GM12878 (cell line): ENCODE results near the gene USP34.

Experiments used
- BHLHE40 ChIP-seq, 2 experiments: fragments of 450-650 bp in 1 of 2; IDR thresholded peaks; 2 replicates each; pipeline ENCODE4 v1.6.1; 2011 to 2017; ENCODE audit warnings: low read depth in 2 of 2, borderline replicate concordance in 1 of 2, improper control_type of control experiment in 1 of 2, low read length in 1 of 2, mild to moderate bottlenecking in 1 of 2
- BRCA1 ChIP-seq: IDR thresholded peaks from 2 replicates; pipeline ENCODE4 v1.6.1; 2011; ENCODE audit warnings: low read depth, low read length, improper control_type of control experiment
- CHD4 ChIP-seq: fragments of 200-600 bp; sonication (generic); IDR thresholded peaks from 2 replicates; pipeline ENCODE4 v1.6.1; 2016; ENCODE audit warnings: mild to moderate bottlenecking
- EP300 ChIP-seq, 2 experiments: fragments of 150-350 bp in 1 of 2; IDR thresholded peaks; 2 replicates each; pipeline ENCODE4 v1.6.1; 2011 to 2012; ENCODE audit warnings: low read depth in 2 of 2, low read length in 2 of 2, borderline replicate concordance in 1 of 2, improper control_type of control experiment in 1 of 2, inconsistent platforms in 1 of 2; ENCODE audit not compliant: control insufficient read depth in 1 of 2
- LARP7 ChIP-seq: fragments of 450-650 bp; IDR thresholded peaks from 2 replicates; pipeline ENCODE4 v1.6.1; 2017; ENCODE audit warnings: mild to moderate bottlenecking
- RCOR1 ChIP-seq: conservative IDR thresholded peaks from 2 replicates; pipeline ENCODE4 v1.6.1; 2012; ENCODE audit warnings: low read depth, low read length, improper control_type of control experiment
- RFX5 ChIP-seq: IDR thresholded peaks from 2 replicates; pipeline ENCODE4 v1.6.1; 2011; ENCODE audit warnings: low read depth, low read length, improper control_type of control experiment
- SRF ChIP-seq, 2 experiments: IDR thresholded peaks; 2 replicates each; pipeline ENCODE4 v1.6.1; 2011; ENCODE audit warnings: low read depth in 2 of 2, low read length in 2 of 2, mild to moderate bottlenecking in 1 of 2, moderate library complexity in 1 of 2
- ZSCAN29 ChIP-seq: fragments of 450-650 bp; IDR thresholded peaks from 2 replicates; pipeline ENCODE4 v1.6.1; 2017; ENCODE audit warnings: mild to moderate bottlenecking, moderate library complexity
- TF ChIP-seq, protein P1 (sequence below), 3 experiments: IDR thresholded peaks in 2 of 3; conservative IDR thresholded peaks in 1 of 3; 2 replicates each; pipeline ENCODE4 v1.5.1; 2011; ENCODE audit warnings: low read depth in 3 of 3, low read length in 3 of 3, mild to moderate bottlenecking in 3 of 3, control low read depth in 2 of 3, moderate library complexity in 2 of 3, inconsistent platforms in 1 of 3, mixed read lengths in 1 of 3; ENCODE audit not compliant: control insufficient read depth in 2 of 3, insufficient read depth in 1 of 3; ENCODE audit errors: extremely low read depth in 1 of 3
- TF ChIP-seq, protein P2 (sequence below): IDR thresholded peaks from 2 replicates; pipeline ENCODE4 v1.6.1; 2012; ENCODE audit warnings: low read depth, low read length, improper control_type of control experiment
- TF ChIP-seq, protein P3 (sequence below): fragments of 450-650 bp; IDR thresholded peaks from 2 replicates; pipeline ENCODE4 v1.6.1; 2017; ENCODE audit warnings: mild to moderate bottlenecking, moderate library complexity
- TF ChIP-seq, protein P4 (sequence below): IDR thresholded peaks from 2 replicates; pipeline ENCODE4 v1.6.1; 2012; ENCODE audit warnings: mild to moderate bottlenecking, low read depth, low read length

DNA sequence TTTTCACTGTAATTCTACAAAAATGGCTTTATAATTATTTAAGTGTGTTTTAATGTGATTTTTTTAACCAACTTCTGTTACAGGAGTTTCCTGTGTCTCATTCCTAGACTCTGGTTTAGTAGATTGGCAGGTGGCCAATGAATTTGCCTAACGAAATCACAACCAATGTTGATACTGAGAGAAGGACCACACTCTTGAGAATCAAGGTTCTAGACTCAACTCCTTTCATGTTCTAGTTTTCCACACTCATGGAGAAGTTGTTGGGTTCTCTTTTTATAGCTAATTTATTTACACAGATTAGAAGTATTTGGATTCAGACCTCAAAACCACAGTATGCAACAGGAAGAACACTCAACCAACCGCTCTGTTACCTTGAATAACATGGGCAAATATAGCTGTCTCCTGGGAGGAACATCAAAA, 22.6 kb upstream of the USP34 start:
- TF ChIP-seq, protein P1, sequence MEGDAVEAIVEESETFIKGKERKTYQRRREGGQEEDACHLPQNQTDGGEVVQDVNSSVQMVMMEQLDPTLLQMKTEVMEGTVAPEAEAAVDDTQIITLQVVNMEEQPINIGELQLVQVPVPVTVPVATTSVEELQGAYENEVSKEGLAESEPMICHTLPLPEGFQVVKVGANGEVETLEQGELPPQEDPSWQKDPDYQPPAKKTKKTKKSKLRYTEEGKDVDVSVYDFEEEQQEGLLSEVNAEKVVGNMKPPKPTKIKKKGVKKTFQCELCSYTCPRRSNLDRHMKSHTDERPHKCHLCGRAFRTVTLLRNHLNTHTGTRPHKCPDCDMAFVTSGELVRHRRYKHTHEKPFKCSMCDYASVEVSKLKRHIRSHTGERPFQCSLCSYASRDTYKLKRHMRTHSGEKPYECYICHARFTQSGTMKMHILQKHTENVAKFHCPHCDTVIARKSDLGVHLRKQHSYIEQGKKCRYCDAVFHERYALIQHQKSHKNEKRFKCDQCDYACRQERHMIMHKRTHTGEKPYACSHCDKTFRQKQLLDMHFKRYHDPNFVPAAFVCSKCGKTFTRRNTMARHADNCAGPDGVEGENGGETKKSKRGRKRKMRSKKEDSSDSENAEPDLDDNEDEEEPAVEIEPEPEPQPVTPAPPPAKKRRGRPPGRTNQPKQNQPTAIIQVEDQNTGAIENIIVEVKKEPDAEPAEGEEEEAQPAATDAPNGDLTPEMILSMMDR (IDR thresholded peaks at IDR 0.05 in 2 of 3, conservative IDR thresholded peaks at IDR 0.05 in 1 of 3; ENCODE audit: control insufficient read depth in 2 of 3, extremely low read depth in 1 of 3, insufficient read depth in 1 of 3, low read depth in 3 of 3, low read length in 3 of 3): no peak
- TF ChIP-seq SRF (IDR thresholded peaks at IDR 0.05; ENCODE audit: low read depth in 2 of 2, low read length in 2 of 2) (no peak), CHD4 (no peak), RFX5 (no peak), ZSCAN29 (no peak), LARP7 (no peak), RCOR1 (no peak), BHLHE40 (IDR thresholded peaks at IDR 0.05; ENCODE audit: borderline replicate concordance in 1 of 2, low read depth in 2 of 2, low read length in 1 of 2) (no peak), BRCA1 (no peak), EP300 (IDR thresholded peaks at IDR 0.05; ENCODE audit: borderline replicate concordance in 1 of 2, control insufficient read depth in 1 of 2, low read depth in 2 of 2, low read length in 2 of 2) (no peak)
- TF ChIP-seq, protein P2, sequence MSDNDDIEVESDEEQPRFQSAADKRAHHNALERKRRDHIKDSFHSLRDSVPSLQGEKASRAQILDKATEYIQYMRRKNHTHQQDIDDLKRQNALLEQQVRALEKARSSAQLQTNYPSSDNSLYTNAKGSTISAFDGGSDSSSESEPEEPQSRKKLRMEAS: no peak
- TF ChIP-seq, protein P3, sequence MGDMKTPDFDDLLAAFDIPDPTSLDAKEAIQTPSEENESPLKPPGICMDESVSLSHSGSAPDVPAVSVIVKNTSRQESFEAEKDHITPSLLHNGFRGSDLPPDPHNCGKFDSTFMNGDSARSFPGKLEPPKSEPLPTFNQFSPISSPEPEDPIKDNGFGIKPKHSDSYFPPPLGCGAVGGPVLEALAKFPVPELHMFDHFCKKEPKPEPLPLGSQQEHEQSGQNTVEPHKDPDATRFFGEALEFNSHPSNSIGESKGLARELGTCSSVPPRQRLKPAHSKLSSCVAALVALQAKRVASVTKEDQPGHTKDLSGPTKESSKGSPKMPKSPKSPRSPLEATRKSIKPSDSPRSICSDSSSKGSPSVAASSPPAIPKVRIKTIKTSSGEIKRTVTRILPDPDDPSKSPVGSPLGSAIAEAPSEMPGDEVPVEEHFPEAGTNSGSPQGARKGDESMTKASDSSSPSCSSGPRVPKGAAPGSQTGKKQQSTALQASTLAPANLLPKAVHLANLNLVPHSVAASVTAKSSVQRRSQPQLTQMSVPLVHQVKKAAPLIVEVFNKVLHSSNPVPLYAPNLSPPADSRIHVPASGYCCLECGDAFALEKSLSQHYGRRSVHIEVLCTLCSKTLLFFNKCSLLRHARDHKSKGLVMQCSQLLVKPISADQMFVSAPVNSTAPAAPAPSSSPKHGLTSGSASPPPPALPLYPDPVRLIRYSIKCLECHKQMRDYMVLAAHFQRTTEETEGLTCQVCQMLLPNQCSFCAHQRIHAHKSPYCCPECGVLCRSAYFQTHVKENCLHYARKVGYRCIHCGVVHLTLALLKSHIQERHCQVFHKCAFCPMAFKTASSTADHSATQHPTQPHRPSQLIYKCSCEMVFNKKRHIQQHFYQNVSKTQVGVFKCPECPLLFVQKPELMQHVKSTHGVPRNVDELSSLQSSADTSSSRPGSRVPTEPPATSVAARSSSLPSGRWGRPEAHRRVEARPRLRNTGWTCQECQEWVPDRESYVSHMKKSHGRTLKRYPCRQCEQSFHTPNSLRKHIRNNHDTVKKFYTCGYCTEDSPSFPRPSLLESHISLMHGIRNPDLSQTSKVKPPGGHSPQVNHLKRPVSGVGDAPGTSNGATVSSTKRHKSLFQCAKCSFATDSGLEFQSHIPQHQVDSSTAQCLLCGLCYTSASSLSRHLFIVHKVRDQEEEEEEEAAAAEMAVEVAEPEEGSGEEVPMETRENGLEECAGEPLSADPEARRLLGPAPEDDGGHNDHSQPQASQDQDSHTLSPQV: no peak
- TF ChIP-seq, protein P4, sequence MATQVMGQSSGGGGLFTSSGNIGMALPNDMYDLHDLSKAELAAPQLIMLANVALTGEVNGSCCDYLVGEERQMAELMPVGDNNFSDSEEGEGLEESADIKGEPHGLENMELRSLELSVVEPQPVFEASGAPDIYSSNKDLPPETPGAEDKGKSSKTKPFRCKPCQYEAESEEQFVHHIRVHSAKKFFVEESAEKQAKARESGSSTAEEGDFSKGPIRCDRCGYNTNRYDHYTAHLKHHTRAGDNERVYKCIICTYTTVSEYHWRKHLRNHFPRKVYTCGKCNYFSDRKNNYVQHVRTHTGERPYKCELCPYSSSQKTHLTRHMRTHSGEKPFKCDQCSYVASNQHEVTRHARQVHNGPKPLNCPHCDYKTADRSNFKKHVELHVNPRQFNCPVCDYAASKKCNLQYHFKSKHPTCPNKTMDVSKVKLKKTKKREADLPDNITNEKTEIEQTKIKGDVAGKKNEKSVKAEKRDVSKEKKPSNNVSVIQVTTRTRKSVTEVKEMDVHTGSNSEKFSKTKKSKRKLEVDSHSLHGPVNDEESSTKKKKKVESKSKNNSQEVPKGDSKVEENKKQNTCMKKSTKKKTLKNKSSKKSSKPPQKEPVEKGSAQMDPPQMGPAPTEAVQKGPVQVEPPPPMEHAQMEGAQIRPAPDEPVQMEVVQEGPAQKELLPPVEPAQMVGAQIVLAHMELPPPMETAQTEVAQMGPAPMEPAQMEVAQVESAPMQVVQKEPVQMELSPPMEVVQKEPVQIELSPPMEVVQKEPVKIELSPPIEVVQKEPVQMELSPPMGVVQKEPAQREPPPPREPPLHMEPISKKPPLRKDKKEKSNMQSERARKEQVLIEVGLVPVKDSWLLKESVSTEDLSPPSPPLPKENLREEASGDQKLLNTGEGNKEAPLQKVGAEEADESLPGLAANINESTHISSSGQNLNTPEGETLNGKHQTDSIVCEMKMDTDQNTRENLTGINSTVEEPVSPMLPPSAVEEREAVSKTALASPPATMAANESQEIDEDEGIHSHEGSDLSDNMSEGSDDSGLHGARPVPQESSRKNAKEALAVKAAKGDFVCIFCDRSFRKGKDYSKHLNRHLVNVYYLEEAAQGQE: no peak
